RWPE1 (cell line): ENCODE data around the gene PARD6G.
"Not testable (repeated sequence)": the region's sequence is repeated elsewhere in the genome, so short reads cannot be mapped to it uniquely, and the experiment has no call there.

ENCODE experiments used
- CTCF ChIA-PET: fragments of 350-600 bp; sonication (Branson Sonifier 250); formaldehyde crosslinking; extraction: SDS; loops from one replicate; lab custom pipeline; 2021; lab: Yijun Ruan, JAX
- POLR2A ChIA-PET: fragments of 400-600 bp; formaldehyde crosslinking; extraction: SDS; loops from one replicate; lab custom pipeline; 2020; ENCODE audit warnings: antibody characterized with exemption; ENCODE audit not compliant: low non-redundant PET; lab: Yijun Ruan, JAX
- DNase-seq: peaks from one replicate; pipeline ENCODE4 v3.0.0; 2012; ENCODE audit warnings: low spot score
- H3K27ac ChIP-seq: fragments of 450-650 bp; 2 replicates; pipeline ENCODE4 v1.5.1; 2017
- TF ChIP-seq, protein P1 (sequence below): fragments of 450-650 bp; conservative IDR thresholded peaks from 2 replicates; pipeline ENCODE4 v1.5.1; 2017; ENCODE audit warnings: low read depth, mild to moderate bottlenecking

The PARD6G gene, protein sequence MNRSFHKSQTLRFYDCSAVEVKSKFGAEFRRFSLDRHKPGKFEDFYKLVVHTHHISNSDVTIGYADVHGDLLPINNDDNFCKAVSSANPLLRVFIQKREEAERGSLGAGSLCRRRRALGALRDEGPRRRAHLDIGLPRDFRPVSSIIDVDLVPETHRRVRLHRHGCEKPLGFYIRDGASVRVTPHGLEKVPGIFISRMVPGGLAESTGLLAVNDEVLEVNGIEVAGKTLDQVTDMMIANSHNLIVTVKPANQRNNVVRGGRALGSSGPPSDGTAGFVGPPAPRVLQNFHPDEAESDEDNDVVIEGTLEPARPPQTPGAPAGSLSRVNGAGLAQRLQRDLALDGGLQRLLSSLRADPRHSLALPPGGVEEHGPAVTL

GRCh38 chr18:80247393-80247841 is at the start of gene PARD6G:
TSS of gene PARD6G (minus strand) at chr18:80247514. CDS start at chr18:80247348, 166 bp downstream.
- TF ChIP-seq, protein P1, sequence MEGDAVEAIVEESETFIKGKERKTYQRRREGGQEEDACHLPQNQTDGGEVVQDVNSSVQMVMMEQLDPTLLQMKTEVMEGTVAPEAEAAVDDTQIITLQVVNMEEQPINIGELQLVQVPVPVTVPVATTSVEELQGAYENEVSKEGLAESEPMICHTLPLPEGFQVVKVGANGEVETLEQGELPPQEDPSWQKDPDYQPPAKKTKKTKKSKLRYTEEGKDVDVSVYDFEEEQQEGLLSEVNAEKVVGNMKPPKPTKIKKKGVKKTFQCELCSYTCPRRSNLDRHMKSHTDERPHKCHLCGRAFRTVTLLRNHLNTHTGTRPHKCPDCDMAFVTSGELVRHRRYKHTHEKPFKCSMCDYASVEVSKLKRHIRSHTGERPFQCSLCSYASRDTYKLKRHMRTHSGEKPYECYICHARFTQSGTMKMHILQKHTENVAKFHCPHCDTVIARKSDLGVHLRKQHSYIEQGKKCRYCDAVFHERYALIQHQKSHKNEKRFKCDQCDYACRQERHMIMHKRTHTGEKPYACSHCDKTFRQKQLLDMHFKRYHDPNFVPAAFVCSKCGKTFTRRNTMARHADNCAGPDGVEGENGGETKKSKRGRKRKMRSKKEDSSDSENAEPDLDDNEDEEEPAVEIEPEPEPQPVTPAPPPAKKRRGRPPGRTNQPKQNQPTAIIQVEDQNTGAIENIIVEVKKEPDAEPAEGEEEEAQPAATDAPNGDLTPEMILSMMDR = peak; percentile 45
- peak; percentile 84 for DNase-seq
- ChIA-PET CTCF (interaction anchor here (0.7 kb wide), 1 partner anchor 89 kb away, joined by 5 read pairs; no protein-coding TSS in a partner anchor), POLR2A (no interaction called here)
- H3K27ac ChIP-seq = peak within 1 kb of the TSS; percentile 92

DNA sequence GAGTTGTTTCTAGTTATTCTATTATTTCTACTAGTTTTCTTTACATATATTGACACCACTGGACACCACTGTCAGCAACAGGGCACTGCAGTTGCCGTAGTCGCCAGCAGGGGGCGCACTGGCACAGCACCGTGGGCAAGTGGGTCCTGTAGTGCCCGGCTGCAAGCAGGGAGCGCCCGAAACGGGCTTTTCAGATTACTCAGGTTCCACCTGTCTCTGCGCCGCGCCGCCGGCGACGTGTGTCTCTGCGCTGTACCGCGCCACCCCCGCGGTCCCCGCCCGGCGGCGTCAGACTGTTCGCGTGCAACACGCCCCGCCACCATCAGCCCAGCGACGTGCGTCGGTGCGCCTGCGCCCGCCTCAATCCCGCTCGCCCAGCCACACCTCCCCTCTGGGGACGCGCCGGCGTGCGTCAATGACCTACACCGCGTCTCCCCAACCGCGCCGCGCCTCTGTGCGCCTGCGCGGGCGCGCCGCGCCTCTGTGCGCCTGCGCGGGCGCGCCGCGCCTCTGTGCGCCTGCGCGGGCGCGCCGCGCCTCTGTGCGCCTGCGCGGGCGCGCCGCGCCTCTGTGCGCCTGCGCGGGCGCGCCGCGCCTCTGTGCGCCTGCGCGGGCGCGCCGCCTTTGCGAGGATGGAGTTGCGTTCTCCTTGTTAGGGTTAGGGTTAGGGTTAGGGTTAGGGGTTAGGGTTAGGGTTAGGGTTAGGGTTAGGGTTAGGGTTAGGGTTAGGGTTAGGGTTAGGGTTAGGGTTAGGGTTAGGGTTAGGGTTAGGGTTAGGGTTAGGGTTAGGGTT is 15.1 kb upstream of the PARD6G start:
- TF ChIP-seq, protein P1 = peak; percentile 73
- DNase-seq, CTCF ChIA-PET, POLR2A ChIA-PET, H3K27ac ChIP-seq: not testable (repeated sequence)

DNA sequence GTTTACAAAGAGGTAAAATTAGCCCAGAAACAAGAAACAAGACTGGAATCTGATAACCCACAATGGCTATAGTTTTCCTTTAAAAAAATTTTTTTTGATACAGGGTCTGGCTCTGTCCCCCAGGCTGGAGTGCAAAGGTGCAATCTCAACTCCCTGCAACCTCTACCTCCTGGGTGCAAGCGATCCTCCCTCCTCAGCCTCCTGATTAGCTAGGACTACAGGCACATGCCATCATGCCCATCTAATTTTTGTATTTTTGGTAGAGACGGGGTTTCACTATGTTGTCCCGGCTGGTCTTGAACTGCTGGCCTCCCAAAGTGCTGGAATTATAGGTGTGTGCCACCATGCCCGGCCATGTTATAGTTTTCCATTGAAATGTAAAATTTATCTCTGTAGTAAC is 12.3 kb upstream of the PARD6G start:
- TF ChIP-seq, protein P1 = no peak
- DNase-seq = no peak
- ChIA-PET CTCF (no interaction called here), POLR2A (no interaction called here)
- H3K27ac ChIP-seq = no peak overlapping the region

DNA sequence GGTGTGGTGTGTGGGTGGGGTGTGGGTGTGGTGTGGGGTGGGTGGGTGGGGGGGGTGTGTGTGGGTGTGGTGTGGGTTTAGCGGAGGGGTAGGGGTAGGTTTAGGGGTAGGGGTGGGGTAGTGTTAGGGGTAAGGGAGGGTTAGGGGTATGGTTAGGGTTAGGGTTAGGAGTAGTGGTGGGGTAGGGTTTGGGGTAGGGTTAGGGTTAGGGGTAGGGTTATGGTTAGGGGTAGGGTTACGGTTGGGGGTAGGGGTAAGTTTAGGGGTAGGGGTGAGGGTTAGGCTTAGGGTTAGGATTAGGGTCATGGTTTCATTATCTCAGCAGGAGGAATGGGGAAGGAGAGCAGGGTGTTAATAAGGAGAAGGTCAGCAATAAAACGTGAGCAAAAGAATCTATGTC is 11.3 kb upstream of the PARD6G start:
- CTCF ChIA-PET = interaction anchor here (0.6 to 1.0 kb wide), 3 partner anchors 10 to 100 kb away, joined by 3 to 12 read pairs (median 3); no protein-coding TSS in a partner anchor
- TF ChIP-seq, protein P1 = no peak

GRCh38 chr18:80257579-80258543 is 10.5 kb upstream of the PARD6G start:
- H3K27ac ChIP-seq, POLR2A ChIA-PET: not testable (repeated sequence)
- peak; percentile 20 for DNase-seq
- TF ChIP-seq, protein P1 = peak; percentile 92
- CTCF ChIA-PET = interaction anchor here (0.5 to 1.9 kb wide), 5 partner anchors 9 to 223 kb away, joined by 3 to 12 read pairs (median 3); no protein-coding TSS in a partner anchor

More for the DNA sequence above, 11.3 kb upstream of the PARD6G start:
- POLR2A ChIA-PET = no interaction called here
- DNase-seq = no peak
- no peak overlapping the region for H3K27ac ChIP-seq
